ENCODE data around the gene MMGT1. TPM values are rescaled to one million over a fixed set of nuclear protein-coding genes. Genes with fewer than 3 reads are reported as not detected.

Gene MMGT1
- total RNA-seq, 2 experiments from 2014 or later, result 8.9 to 17.0 TPM

DNA sequence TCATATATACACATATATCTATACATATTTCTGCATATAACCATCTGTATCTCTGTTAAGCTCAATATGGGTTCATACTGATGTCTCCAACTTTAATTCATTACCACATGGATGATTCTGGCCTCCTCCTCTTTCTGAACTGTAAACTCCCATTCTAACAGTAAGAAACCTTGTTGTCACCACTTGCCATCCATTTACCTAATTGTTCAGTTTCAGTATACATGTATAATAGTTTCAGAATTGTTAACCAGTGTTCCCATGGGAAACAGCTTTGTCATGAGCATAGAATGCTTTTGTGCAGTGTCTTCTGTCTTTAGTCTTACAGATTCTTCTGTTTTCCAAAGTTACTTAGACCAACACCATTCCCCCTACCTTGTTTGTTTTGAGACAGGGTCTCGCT lies 47.4 kb upstream of the MMGT1 start:
- no peaks in the 10 kb centered on the region for H3K79me2 ChIP-seq (ENCODE audit: insufficient read depth, low read depth, low read length)
- H3K4me1 ChIP-seq (ENCODE audit: insufficient read depth, low read length, poor library complexity, severe bottlenecking), result no peaks in the 10 kb centered on the region
- TF ChIP-seq EZH2phosphoT487 (IDR thresholded peaks at IDR 0.05; ENCODE audit: borderline replicate concordance, low read depth, low read length), result no peak
- TF ChIP-seq, protein P1, sequence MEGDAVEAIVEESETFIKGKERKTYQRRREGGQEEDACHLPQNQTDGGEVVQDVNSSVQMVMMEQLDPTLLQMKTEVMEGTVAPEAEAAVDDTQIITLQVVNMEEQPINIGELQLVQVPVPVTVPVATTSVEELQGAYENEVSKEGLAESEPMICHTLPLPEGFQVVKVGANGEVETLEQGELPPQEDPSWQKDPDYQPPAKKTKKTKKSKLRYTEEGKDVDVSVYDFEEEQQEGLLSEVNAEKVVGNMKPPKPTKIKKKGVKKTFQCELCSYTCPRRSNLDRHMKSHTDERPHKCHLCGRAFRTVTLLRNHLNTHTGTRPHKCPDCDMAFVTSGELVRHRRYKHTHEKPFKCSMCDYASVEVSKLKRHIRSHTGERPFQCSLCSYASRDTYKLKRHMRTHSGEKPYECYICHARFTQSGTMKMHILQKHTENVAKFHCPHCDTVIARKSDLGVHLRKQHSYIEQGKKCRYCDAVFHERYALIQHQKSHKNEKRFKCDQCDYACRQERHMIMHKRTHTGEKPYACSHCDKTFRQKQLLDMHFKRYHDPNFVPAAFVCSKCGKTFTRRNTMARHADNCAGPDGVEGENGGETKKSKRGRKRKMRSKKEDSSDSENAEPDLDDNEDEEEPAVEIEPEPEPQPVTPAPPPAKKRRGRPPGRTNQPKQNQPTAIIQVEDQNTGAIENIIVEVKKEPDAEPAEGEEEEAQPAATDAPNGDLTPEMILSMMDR (conservative IDR thresholded peaks at IDR 0.05; ENCODE audit: low read length), result no peak
- no peak overlapping the region for H3K27ac ChIP-seq (ENCODE audit: low read depth, low read length, poor library complexity, severe bottlenecking)
- POLR2A ChIA-PET, result no interaction called here
- H2AFZ ChIP-seq (ENCODE audit: low read length), result no peak overlapping the region
- DNase-seq (ENCODE audit: low spot score), result no peak
- H3K9me3 ChIP-seq (ENCODE audit: low read length), result no peaks in the 10 kb centered on the region
- no peak overlapping the region for H3K4me3 ChIP-seq (ENCODE audit: low read depth, low read length, poor library complexity, severe bottlenecking)
- H4K20me1 ChIP-seq (ENCODE audit: insufficient read depth, low read length), result no peaks in the 10 kb centered on the region
- H3K4me2 ChIP-seq (ENCODE audit: low read length), result no peak overlapping the region
- no peaks in the 10 kb centered on the region for H3K9me2 ChIP-seq (ENCODE audit: insufficient read depth, low read length)
- H3K36me3 ChIP-seq (ENCODE audit: insufficient read depth, low read length), result peaks cover 18% of the 10 kb centered on the region
- CTCF ChIA-PET (ENCODE audit: unreplicated experiment), result no interaction called here
- intact Hi-C loops (cut with micrococcal nuclease; ENCODE audit: unreplicated experiment), result loop anchor here (10.0 kb wide), 1 partner anchor 674 kb away; no protein-coding TSS in a partner anchor
- no TSS peak for BruUV-seq (replicated peaks)

DNA sequence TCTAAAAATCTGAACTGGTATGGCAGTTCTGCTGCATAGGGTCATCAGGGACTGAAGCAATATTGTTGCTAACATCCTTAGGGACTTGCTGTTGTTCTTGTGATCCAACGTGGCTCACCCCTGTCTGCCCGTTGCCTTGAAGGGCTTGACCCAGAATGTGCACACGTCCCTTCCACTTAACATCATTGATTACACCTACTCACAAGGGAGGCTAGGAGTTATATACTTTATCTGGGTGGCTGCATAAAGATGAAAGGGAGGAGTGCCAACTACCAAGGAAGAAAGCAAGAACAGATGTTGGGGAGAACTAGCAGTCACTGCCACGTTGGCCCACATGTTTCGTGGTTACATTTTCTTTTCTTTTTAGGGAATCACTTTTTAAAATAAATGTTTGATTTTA lies 45.4 kb upstream of the MMGT1 start:
- BruUV-seq (replicated peaks), result no TSS peak
- H3K4me3 ChIP-seq (ENCODE audit: low read depth, low read length, poor library complexity, severe bottlenecking), result no peak overlapping the region
- H3K79me2 ChIP-seq (ENCODE audit: insufficient read depth, low read depth, low read length), result no peaks in the 10 kb centered on the region
- H3K4me1 ChIP-seq (ENCODE audit: insufficient read depth, low read length, poor library complexity, severe bottlenecking), result no peaks in the 10 kb centered on the region
- H4K20me1 ChIP-seq (ENCODE audit: insufficient read depth, low read length), result no peaks in the 10 kb centered on the region
- intact Hi-C loops (cut with micrococcal nuclease; ENCODE audit: unreplicated experiment), result no loop called here
- TF ChIP-seq EZH2phosphoT487 (IDR thresholded peaks at IDR 0.05; ENCODE audit: borderline replicate concordance, low read depth, low read length), result no peak
- H3K4me2 ChIP-seq (ENCODE audit: low read length), result no peak overlapping the region
- ChIA-PET CTCF (ENCODE audit: unreplicated experiment) (no interaction called here), POLR2A (interaction anchor here (0.8 kb wide), 1 partner anchor 9 kb away, joined by 5 read pairs; no protein-coding TSS in a partner anchor)
- H3K36me3 ChIP-seq (ENCODE audit: insufficient read depth, low read length), result peaks cover 18% of the 10 kb centered on the region
- no peak for DNase-seq (ENCODE audit: low spot score)
- H2AFZ ChIP-seq (ENCODE audit: low read length), result no peak overlapping the region
- H3K9me2 ChIP-seq (ENCODE audit: insufficient read depth, low read length), result no peaks in the 10 kb centered on the region
- no peaks in the 10 kb centered on the region for H3K9me3 ChIP-seq (ENCODE audit: low read length)
- no peak overlapping the region for H3K27ac ChIP-seq (ENCODE audit: low read depth, low read length, poor library complexity, severe bottlenecking)

DNA sequence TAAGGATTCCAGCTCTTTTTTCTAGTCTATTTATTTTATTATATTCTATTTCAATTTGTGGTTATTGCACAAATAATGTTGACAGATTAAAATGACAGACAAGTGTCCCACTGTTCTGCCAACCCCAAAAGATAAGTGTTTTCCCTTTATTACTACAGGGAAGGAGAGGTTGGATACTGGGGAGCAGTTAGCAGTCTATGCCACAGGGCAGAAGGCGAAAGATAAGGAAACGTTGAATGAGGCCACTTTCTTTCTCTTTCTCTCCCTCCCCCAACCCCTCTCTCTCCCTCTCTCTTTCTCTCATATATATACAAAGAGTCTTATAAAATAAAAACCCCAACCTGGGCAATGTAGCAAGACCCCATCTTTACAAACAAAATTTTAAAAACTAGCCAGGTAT lies 43.1 kb upstream of the MMGT1 start:
- no peak overlapping the region for H3K27ac ChIP-seq (ENCODE audit: low read depth, low read length, poor library complexity, severe bottlenecking)
- DNase-seq (ENCODE audit: low spot score), result no peak
- H3K4me3 ChIP-seq (ENCODE audit: low read depth, low read length, poor library complexity, severe bottlenecking), result no peak overlapping the region
- no peak for TF ChIP-seq EZH2phosphoT487 (IDR thresholded peaks at IDR 0.05; ENCODE audit: borderline replicate concordance, low read depth, low read length)
- TF ChIP-seq, protein P1 (conservative IDR thresholded peaks at IDR 0.05; ENCODE audit: low read length), result no peak
- peaks cover 24% of the 10 kb centered on the region for H3K36me3 ChIP-seq (ENCODE audit: insufficient read depth, low read length)
- no TSS peak for BruUV-seq (replicated peaks)
- ChIA-PET CTCF (ENCODE audit: unreplicated experiment) (no interaction called here), POLR2A (interaction anchor here (0.8 kb wide), 1 partner anchor 11 kb away, joined by 3 read pairs; no protein-coding TSS in a partner anchor)
- no peaks in the 10 kb centered on the region for H4K20me1 ChIP-seq (ENCODE audit: insufficient read depth, low read length)
- H3K9me3 ChIP-seq (ENCODE audit: low read length), result no peaks in the 10 kb centered on the region
- no peak overlapping the region for H2AFZ ChIP-seq (ENCODE audit: low read length)
- H3K9me2 ChIP-seq (ENCODE audit: insufficient read depth, low read length), result no peaks in the 10 kb centered on the region
- H3K4me1 ChIP-seq (ENCODE audit: insufficient read depth, low read length, poor library complexity, severe bottlenecking), result no peaks in the 10 kb centered on the region
- intact Hi-C loops (cut with micrococcal nuclease; ENCODE audit: unreplicated experiment), result no loop called here
- no peak overlapping the region for H3K4me2 ChIP-seq (ENCODE audit: low read length)
- no peaks in the 10 kb centered on the region for H3K79me2 ChIP-seq (ENCODE audit: insufficient read depth, low read depth, low read length)
